Ascending aorta (tissue), 2 donors: ENCODE measurements around the gene PCNX4. TPM values are rescaled to one million over a fixed set of nuclear protein-coding genes. Genes with fewer than 3 reads are reported as not detected.
A peak's percentile ranks its signal among the peaks of the same experiment; 100 is the strongest.
"Not testable (repeated sequence)": the region's sequence is repeated elsewhere in the genome, so short reads cannot be mapped to it uniquely, and the experiment has no call there.

Experiments used
- DNase-seq, 2 donors: peaks; one replicate each; pipeline ENCODE4 v3.0.0-alpha.2; 2019; ENCODE audit warnings: low spot score in 2 of 2
- H3K27ac ChIP-seq, 2 donors: fragments of 200-600 bp; sonication (generic); one replicate each; pipeline ENCODE4 v1.5.1; 2016 to 2017; ENCODE audit warnings: mild to moderate bottlenecking in 1 of 2
- H3K27me3 ChIP-seq: fragments of 200-600 bp; sonication (generic); one replicate; pipeline ENCODE4 v1.5.1; 2017
- H3K36me3 ChIP-seq, 2 donors: fragments of 200-600 bp; sonication (generic); one replicate each; pipeline ENCODE4 v1.5.1; 2016
- H3K4me1 ChIP-seq, 2 donors: fragments of 200-600 bp; sonication (generic); one replicate each; pipeline ENCODE4 v1.5.1; 2016 to 2017; ENCODE audit warnings: mild to moderate bottlenecking in 1 of 2
- H3K4me3 ChIP-seq, 2 donors: fragments of 200-600 bp; sonication (generic); one replicate each; pipeline ENCODE4 v1.5.1; 2016 to 2017; ENCODE audit warnings: mild to moderate bottlenecking in 1 of 2
- H3K9me3 ChIP-seq, 2 donors: fragments of 200-600 bp; sonication (generic); one replicate each; pipeline ENCODE4 v1.5.1; 2016
- CTCF ChIP-seq, 3 experiments: fragments of 200-600 bp in 2 of 3; fragments of 450-650 bp in 1 of 3; sonication (generic) in 2 of 3; IDR thresholded peaks; one replicate each; pipeline ENCODE4 v1.5.1; 2016 to 2019; ENCODE audit warnings: antibody characterized with exemption in 3 of 3, mild to moderate bottlenecking in 1 of 3, moderate library complexity in 1 of 3
- intact Hi-C: fragments of 100-400 bp; cut with DNase I; formaldehyde crosslinking; loops from one replicate; pipeline ENCODE4 v1.15.1; 2023
- total RNA-seq: library from RNA; depleted of rRNA; stranded (reverse); fragments of >200 nt; gene quantifications from one replicate; pipeline ENCODE4 v1.1.0, GENCODE V29; 2016

The PCNX4 gene
- 47.8 TPM for total RNA-seq

- Histone ChIP-seq H3K36me3 (no peaks in the 10 kb centered on the region), H3K27me3 (no peaks in the 10 kb centered on the region), H3K4me3 (peak within 1 kb of the TSS; percentile 72 to 92), H3K4me1 (peaks cover 0 to 11% of the 10 kb centered on the region in 2 donors), H3K9me3 (no peaks in the 10 kb centered on the region), H3K27ac (peak within 1 kb of the TSS; percentile 95 to 96)
- peak; percentile 88 to 98 for DNase-seq
- no peak for TF ChIP-seq CTCF (IDR thresholded peaks at IDR 0.05)
- intact Hi-C loops: loop anchor here (1.0 to 10.0 kb wide), 5 partner anchors 73 to 1053 kb away; partner anchors contain the start of genes DHRS7, JKAMP, L3HYPDH and PPM1A
These were observed at the start of gene PCNX4 for GRCh38 chr14:60091550-60092525. PCNX4 (plus strand) TSS chr14:60091923; CDS start chr14:60107639, 15,716 bp downstream.

- intact Hi-C loops, H3K27me3 ChIP-seq, DNase-seq, H3K4me1 ChIP-seq, H3K9me3 ChIP-seq, H3K4me3 ChIP-seq, H3K27ac ChIP-seq, H3K36me3 ChIP-seq: not testable (repeated sequence)
These were observed 43.7 kb upstream of the PCNX4 start for GRCh38 chr14:60047976-60048375.

- H3K27me3 ChIP-seq: no peaks in the 10 kb centered on the region
- intact Hi-C loops: no loop called here
- no peak for DNase-seq
- H3K4me1 ChIP-seq: no peaks in the 10 kb centered on the region
- TF ChIP-seq CTCF (IDR thresholded peaks at IDR 0.05): no peak
- no peaks in the 10 kb centered on the region for H3K36me3 ChIP-seq
- H3K9me3 ChIP-seq: no peaks in the 10 kb centered on the region
- no peak overlapping the region for H3K27ac ChIP-seq
- no peak overlapping the region for H3K4me3 ChIP-seq
These were observed 40.0 kb upstream of the PCNX4 start for GRCh38 chr14:60051721-60052221.

GRCh38 chr14:60058087-60058486 is 33.6 kb upstream of the PCNX4 start:
- DNase-seq: no peak
- H3K9me3 ChIP-seq: no peaks in the 10 kb centered on the region
- intact Hi-C loops: no loop called here
- no peak for TF ChIP-seq CTCF (IDR thresholded peaks at IDR 0.05)
- no peaks in the 10 kb centered on the region for H3K36me3 ChIP-seq
- H3K4me1 ChIP-seq: no peaks in the 10 kb centered on the region
- H3K27me3 ChIP-seq: no peaks in the 10 kb centered on the region
- H3K27ac ChIP-seq: no peak overlapping the region
- no peak overlapping the region for H3K4me3 ChIP-seq

GRCh38 chr14:60061371-60061770 is 30.4 kb upstream of the PCNX4 start:
- no peak for DNase-seq
- H3K9me3 ChIP-seq: no peaks in the 10 kb centered on the region
- H3K27me3 ChIP-seq: no peaks in the 10 kb centered on the region
- intact Hi-C loops: loop anchor here (5.0 kb wide), 1 partner anchor 106 kb away; the partner anchor contains the start of gene DHRS7
- TF ChIP-seq CTCF (IDR thresholded peaks at IDR 0.05): no peak
- H3K4me1 ChIP-seq: no peaks in the 10 kb centered on the region
- H3K36me3 ChIP-seq: no peaks in the 10 kb centered on the region
- no peak overlapping the region for H3K27ac ChIP-seq
- no peak overlapping the region for H3K4me3 ChIP-seq

GRCh38 chr14:60064491-60065072 is 27.1 kb upstream of the PCNX4 start:
- Histone ChIP-seq H3K4me3 (no peak overlapping the region), H3K27ac (no peak overlapping the region), H3K9me3 (no peaks in the 10 kb centered on the region), H3K27me3 (no peaks in the 10 kb centered on the region), H3K36me3 (no peaks in the 10 kb centered on the region), H3K4me1 (no peaks in the 10 kb centered on the region)
- intact Hi-C loops: loop anchor here (1.0 to 5.0 kb wide), 2 partner anchors 103 to 120 kb away; partner anchors contain the start of gene DHRS7
- DNase-seq: no peak
- TF ChIP-seq CTCF (IDR thresholded peaks at IDR 0.05): peak; percentile 33 to 61 (median 55)
